ENCODE measurements around the gene KLRF2.

KLRF2 gene

DNA sequence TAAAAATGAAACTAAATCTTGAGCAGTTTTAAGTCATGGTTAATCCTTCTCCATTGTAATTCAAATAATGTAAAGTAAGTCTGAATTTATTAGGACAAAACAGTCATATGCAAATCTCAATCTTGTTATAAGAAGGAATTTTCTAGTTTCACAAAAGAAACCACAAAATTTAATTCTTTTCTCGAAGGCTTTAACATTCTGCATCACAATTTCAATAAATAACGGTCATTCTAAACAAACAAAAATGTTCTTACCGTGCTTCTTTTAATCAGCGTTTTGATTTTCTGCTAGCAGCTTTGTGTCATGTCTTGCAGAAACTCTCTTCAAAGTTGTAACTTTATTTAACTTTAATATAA, 12.4 kb upstream of the KLRF2 start:
- H4K20me1 ChIP-seq (ENCODE audit: control insufficient read depth, insufficient read depth, low read depth, low read length) = no peaks in the 10 kb centered on the region
- H3K27me3 ChIP-seq (ENCODE audit: control insufficient read depth, low read length) = peaks cover 19% of the 10 kb centered on the region
- H3K4me2 ChIP-seq (ENCODE audit: low read length) = peak overlapping the region; percentile 68
- no peaks in the 10 kb centered on the region for H3K9me2 ChIP-seq (replicated peaks; ENCODE audit: control insufficient read depth, low read length)
- no peaks in the 10 kb centered on the region for H3F3A ChIP-seq (ENCODE audit: control insufficient read depth, insufficient read depth)
- no peaks in the 10 kb centered on the region for H3K36me3 ChIP-seq (ENCODE audit: control insufficient read depth, low read length)
- H3K79me2 ChIP-seq (ENCODE audit: control insufficient read depth, low read length) = no peaks in the 10 kb centered on the region
- peak overlapping the region; percentile 64 for H3K4me3 ChIP-seq (ENCODE audit: low read length)
- H3K27ac ChIP-seq (ENCODE audit: low read depth, low read length) = no peak overlapping the region
- TF ChIP-seq, protein P1, sequence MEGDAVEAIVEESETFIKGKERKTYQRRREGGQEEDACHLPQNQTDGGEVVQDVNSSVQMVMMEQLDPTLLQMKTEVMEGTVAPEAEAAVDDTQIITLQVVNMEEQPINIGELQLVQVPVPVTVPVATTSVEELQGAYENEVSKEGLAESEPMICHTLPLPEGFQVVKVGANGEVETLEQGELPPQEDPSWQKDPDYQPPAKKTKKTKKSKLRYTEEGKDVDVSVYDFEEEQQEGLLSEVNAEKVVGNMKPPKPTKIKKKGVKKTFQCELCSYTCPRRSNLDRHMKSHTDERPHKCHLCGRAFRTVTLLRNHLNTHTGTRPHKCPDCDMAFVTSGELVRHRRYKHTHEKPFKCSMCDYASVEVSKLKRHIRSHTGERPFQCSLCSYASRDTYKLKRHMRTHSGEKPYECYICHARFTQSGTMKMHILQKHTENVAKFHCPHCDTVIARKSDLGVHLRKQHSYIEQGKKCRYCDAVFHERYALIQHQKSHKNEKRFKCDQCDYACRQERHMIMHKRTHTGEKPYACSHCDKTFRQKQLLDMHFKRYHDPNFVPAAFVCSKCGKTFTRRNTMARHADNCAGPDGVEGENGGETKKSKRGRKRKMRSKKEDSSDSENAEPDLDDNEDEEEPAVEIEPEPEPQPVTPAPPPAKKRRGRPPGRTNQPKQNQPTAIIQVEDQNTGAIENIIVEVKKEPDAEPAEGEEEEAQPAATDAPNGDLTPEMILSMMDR (IDR thresholded peaks at IDR 0.05; ENCODE audit: low read depth, low read length, poor library complexity, severe bottlenecking) = no peak
- no peak for TF ChIP-seq EZH2phosphoT487 (IDR thresholded peaks at IDR 0.05; ENCODE audit: borderline replicate concordance, low read length)
- H3K4me1 ChIP-seq (ENCODE audit: control insufficient read depth, low read length) = peaks cover 22% of the 10 kb centered on the region
- H3K9me3 ChIP-seq (ENCODE audit: control insufficient read depth, insufficient read depth, low read length) = no peaks in the 10 kb centered on the region

DNA sequence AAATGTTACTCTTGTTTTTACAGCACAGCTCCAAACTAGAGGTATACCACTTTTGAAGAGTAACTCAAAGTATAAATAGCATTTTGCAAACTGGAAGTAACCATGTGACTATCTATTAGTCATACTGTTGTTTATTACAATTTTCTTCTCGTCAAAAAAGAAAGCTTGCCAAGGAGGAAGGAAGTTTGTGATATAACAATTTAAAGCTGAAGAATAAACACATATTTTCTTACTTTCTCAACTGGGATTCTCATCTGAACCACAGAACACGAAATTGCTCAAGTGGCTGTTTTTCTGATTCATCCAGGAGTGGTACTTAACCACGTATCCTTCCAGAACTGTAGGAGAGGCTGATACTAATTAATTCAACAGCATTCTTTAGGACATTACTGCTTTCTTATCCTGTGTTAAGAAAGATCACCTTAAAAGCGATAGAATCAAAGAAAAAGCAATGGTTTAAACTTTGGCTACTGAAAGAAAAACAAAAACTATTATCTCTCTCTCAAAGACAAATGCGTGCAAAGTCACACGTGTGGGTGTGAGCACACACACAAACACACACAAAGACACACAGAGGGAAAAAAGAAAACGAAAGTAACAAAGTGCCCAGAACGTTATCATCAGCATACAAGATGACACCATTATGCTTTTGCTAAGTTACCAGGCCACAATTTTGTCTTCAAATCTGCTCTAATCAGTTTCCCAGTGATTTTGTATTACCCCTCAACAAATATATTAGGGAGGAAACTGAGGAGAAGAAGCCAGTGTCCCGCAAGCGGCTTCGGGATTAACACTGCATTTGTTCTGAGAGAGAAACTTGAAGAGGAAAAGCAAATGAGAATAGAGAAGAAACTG, 11.8 kb upstream of the KLRF2 start, which contains the start of gene CLEC2B:
Gene CLEC2B, minus strand, starts transcription at position 48 of the 855 bp plus-strand sequence.
- Histone ChIP-seq H3F3A (ENCODE audit: control insufficient read depth, insufficient read depth) (no peaks in the 10 kb centered on the region), H4K20me1 (ENCODE audit: control insufficient read depth, insufficient read depth, low read depth, low read length) (no peaks in the 10 kb centered on the region), H3K9me3 (ENCODE audit: control insufficient read depth, insufficient read depth, low read length) (no peaks in the 10 kb centered on the region), H3K36me3 (ENCODE audit: control insufficient read depth, low read length) (no peaks in the 10 kb centered on the region), H3K27me3 (ENCODE audit: control insufficient read depth, low read length) (peaks cover 19% of the 10 kb centered on the region), H3K4me2 (ENCODE audit: low read length) (peak within 1 kb of the TSS; percentile 68), H3K4me1 (ENCODE audit: control insufficient read depth, low read length) (peaks cover 22% of the 10 kb centered on the region), H3K79me2 (ENCODE audit: control insufficient read depth, low read length) (no peaks in the 10 kb centered on the region), H3K9me2 (replicated peaks; ENCODE audit: control insufficient read depth, low read length) (no peaks in the 10 kb centered on the region), H3K4me3 (ENCODE audit: low read length) (peak within 1 kb of the TSS; percentile 64), H3K27ac (ENCODE audit: low read depth, low read length) (no peak within 1 kb of the TSS)
- no peak; the same call in 1 of the 2 replicates for TF ChIP-seq EZH2phosphoT487 (IDR thresholded peaks at IDR 0.05; ENCODE audit: borderline replicate concordance, low read length)
- TF ChIP-seq, protein P1 (IDR thresholded peaks at IDR 0.05; ENCODE audit: low read depth, low read length, poor library complexity, severe bottlenecking) = no peak

DNA sequence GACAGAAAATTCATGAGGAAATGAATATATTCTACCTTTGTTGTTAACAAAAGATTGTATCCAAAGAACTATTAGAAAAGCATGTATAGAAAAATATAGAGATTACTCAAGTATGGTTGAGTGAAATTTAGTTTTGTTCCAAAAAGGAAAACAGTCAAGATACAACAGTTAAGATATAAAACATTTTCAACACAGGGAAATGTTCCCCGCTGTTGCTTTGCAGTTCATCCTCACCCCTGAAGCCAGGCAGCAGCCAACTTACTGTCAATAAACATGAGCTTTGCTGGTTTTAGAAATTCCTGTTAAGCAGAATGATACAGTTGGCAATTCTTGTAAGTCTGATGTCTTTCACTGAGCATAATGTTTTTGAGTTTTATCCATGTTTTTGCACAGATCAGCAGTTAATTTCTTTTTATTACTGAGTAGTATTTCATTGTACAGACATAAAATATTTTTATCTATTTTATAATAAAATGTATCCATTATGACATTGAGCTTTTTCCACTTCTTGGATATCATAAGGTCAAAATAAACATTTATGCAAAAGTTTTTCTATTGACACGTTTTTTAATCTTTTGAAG, 10.9 kb upstream of the KLRF2 start:
- no peaks in the 10 kb centered on the region for H3K9me2 ChIP-seq (replicated peaks; ENCODE audit: control insufficient read depth, low read length)
- H3K27me3 ChIP-seq (ENCODE audit: control insufficient read depth, low read length) = peaks cover 19% of the 10 kb centered on the region
- no peaks in the 10 kb centered on the region for H3K9me3 ChIP-seq (ENCODE audit: control insufficient read depth, insufficient read depth, low read length)
- H4K20me1 ChIP-seq (ENCODE audit: control insufficient read depth, insufficient read depth, low read depth, low read length) = no peaks in the 10 kb centered on the region
- TF ChIP-seq EZH2phosphoT487 (IDR thresholded peaks at IDR 0.05; ENCODE audit: borderline replicate concordance, low read length) = no peak
- TF ChIP-seq, protein P1 (IDR thresholded peaks at IDR 0.05; ENCODE audit: low read depth, low read length, poor library complexity, severe bottlenecking) = no peak
- no peaks in the 10 kb centered on the region for H3K36me3 ChIP-seq (ENCODE audit: control insufficient read depth, low read length)
- peak overlapping the region; percentile 68 for H3K4me2 ChIP-seq (ENCODE audit: low read length)
- H3K27ac ChIP-seq (ENCODE audit: low read depth, low read length) = no peak overlapping the region
- H3K79me2 ChIP-seq (ENCODE audit: control insufficient read depth, low read length) = no peaks in the 10 kb centered on the region
- no peaks in the 10 kb centered on the region for H3F3A ChIP-seq (ENCODE audit: control insufficient read depth, insufficient read depth)
- H3K4me1 ChIP-seq (ENCODE audit: control insufficient read depth, low read length) = peaks cover 22% of the 10 kb centered on the region
- no peak overlapping the region for H3K4me3 ChIP-seq (ENCODE audit: low read length)
